ENCODE measurements around the gene AMBP. TPM values are rescaled to one million over a fixed set of nuclear protein-coding genes. Genes with fewer than 3 reads are reported as not detected.
A peak's percentile ranks its signal among the peaks of the same experiment; 100 is the strongest.

The AMBP gene
- total and polyA plus RNA-seq, 4 donors = 0.47 to 3.7 (median 1.6) TPM

DNA sequence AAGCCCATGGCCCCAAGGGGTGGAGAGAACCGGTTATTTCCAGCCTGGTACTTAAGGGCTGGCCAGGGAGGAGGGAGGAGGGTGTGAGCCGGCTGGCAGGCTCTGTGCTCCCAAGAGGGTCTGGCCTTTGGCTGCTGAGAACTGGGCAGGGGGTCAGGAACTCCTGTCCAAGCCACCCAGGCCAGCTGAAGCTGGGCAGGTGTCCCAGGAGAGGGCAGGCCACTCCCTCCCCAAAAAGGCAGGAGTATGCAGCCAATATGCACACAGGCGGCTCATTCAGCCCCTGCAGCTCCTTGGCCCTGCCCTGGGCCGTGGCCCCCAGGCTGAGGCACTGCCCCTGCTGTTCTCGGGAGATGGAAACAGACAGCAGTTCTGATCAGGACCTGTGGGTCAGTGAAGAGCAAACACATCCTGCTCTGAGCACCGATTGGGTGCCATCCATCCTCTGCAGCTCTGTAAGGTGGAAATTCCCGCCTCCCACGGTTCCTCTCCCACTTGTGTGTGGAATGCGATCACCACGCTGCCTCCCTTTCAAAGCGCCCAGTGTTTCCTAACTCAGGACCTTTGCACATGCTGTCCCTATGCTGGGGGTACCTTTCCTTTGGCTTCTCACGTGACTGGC, 38.1 kb upstream of the AMBP start:
- TF ChIP-seq, protein P1, sequence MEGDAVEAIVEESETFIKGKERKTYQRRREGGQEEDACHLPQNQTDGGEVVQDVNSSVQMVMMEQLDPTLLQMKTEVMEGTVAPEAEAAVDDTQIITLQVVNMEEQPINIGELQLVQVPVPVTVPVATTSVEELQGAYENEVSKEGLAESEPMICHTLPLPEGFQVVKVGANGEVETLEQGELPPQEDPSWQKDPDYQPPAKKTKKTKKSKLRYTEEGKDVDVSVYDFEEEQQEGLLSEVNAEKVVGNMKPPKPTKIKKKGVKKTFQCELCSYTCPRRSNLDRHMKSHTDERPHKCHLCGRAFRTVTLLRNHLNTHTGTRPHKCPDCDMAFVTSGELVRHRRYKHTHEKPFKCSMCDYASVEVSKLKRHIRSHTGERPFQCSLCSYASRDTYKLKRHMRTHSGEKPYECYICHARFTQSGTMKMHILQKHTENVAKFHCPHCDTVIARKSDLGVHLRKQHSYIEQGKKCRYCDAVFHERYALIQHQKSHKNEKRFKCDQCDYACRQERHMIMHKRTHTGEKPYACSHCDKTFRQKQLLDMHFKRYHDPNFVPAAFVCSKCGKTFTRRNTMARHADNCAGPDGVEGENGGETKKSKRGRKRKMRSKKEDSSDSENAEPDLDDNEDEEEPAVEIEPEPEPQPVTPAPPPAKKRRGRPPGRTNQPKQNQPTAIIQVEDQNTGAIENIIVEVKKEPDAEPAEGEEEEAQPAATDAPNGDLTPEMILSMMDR (IDR thresholded peaks at IDR 0.05; ENCODE audit: control extremely low read depth, extremely low read depth) = no peak
- Histone ChIP-seq H3K4me1 (ENCODE audit: control insufficient read depth in 5 of 5, insufficient read depth in 5 of 5, low read length in 5 of 5) (peaks cover 0 to 34% (median 16%) of the 10 kb centered on the region in 5 donors), H3K9me3 (ENCODE audit: control insufficient read depth in 4 of 4, insufficient read depth in 3 of 4, low read length in 3 of 4) (no peaks in the 10 kb centered on the region), H3K27ac (ENCODE audit: low read depth in 1 of 2, low read length in 1 of 2) (no peak overlapping the region), H3K27me3 (ENCODE audit: control insufficient read depth in 3 of 3, insufficient read depth in 3 of 3, low read length in 2 of 3) (no peaks in the 10 kb centered on the region), H3K4me3 (no peak overlapping the region), H3K9ac (ENCODE audit: insufficient read depth in 1 of 2, low read length in 2 of 2) (no peak overlapping the region), H3K36me3 (ENCODE audit: control insufficient read depth in 4 of 4, insufficient read depth in 4 of 4, low read length in 4 of 4) (no peaks in the 10 kb centered on the region)
- 58 to 77% methylated on average over 12 of the region's 12 CpGs for WGBS, 2 donors
- DNase-seq (peak in 2 of 3 donors; percentile 30 to 58), ATAC-seq (ENCODE audit: insufficient read depth, low FRiP score) (no peak)

DNA sequence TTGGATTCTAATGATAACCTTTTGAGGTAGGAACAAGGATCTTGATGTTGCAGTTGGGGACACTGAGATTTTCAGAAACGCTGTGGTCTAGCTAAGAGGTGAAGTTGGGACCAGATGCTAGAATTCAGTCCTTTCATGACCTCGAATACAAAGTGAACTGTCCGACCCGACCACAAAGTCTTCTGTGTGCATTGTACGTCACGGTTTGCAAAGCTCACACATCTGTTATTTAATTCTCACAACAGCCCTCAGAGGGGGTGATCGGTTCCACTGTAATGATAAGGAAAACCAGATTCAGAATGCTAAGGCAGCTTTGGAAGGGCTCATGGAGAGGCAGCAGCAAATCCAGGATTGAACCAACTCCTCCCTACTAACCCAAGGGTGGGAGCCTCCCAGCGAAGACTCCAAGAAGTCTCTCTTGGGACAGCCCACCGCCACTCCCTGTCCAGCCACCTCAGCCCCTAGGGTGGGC, 37.6 kb upstream of the AMBP start:
- H3K4me1 ChIP-seq (ENCODE audit: control insufficient read depth in 5 of 5, insufficient read depth in 5 of 5, low read length in 5 of 5) = peaks cover 0 to 33% (median 11%) of the 10 kb centered on the region in 5 donors
- TF ChIP-seq, protein P1 (IDR thresholded peaks at IDR 0.05; ENCODE audit: control extremely low read depth, extremely low read depth) = no peak
- H3K36me3 ChIP-seq (ENCODE audit: control insufficient read depth in 4 of 4, insufficient read depth in 4 of 4, low read length in 4 of 4) = no peaks in the 10 kb centered on the region
- no peak for ATAC-seq (ENCODE audit: insufficient read depth, low FRiP score)
- H3K9me3 ChIP-seq (ENCODE audit: control insufficient read depth in 4 of 4, insufficient read depth in 3 of 4, low read length in 3 of 4) = no peaks in the 10 kb centered on the region
- no peak overlapping the region for H3K4me3 ChIP-seq
- no peaks in the 10 kb centered on the region for H3K27me3 ChIP-seq (ENCODE audit: control insufficient read depth in 3 of 3, insufficient read depth in 3 of 3, low read length in 2 of 3)
- no peak for DNase-seq
- 83 to 89% methylated on average over 9 of the region's 9 CpGs for WGBS, 2 donors
- no peak overlapping the region for H3K9ac ChIP-seq (ENCODE audit: insufficient read depth in 1 of 2, low read length in 2 of 2)
- no peak overlapping the region for H3K27ac ChIP-seq (ENCODE audit: low read depth in 1 of 2, low read length in 1 of 2)

DNA sequence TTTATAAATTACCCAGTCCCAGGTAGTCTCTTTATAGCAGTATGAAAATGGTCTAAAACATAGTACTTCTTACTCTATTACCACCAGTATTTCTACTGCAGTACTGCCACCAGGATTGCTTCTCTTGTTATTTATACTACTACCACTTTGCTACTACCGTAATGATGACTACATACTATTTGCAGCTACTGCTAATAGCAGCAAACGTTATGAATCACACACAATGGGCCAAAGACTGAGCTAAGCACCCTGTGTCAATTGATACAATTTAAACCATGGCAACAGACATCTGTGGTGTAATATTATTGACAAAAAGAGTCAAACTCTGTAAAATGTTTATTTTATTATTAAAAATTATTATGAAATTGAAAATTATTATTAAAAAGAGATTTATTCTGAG, 36.3 kb upstream of the AMBP start:
- H3K27ac ChIP-seq (ENCODE audit: low read depth in 1 of 2, low read length in 1 of 2) = no peak overlapping the region
- H3K36me3 ChIP-seq (ENCODE audit: control insufficient read depth in 4 of 4, insufficient read depth in 4 of 4, low read length in 4 of 4) = no peaks in the 10 kb centered on the region
- 50 to 63% methylated on average over 2 of the region's 2 CpGs for WGBS, 2 donors
- ATAC-seq (ENCODE audit: insufficient read depth, low FRiP score) (no peak), DNase-seq (no peak)
- H3K9me3 ChIP-seq (ENCODE audit: control insufficient read depth in 4 of 4, insufficient read depth in 3 of 4, low read length in 3 of 4) = no peaks in the 10 kb centered on the region
- TF ChIP-seq, protein P1 (IDR thresholded peaks at IDR 0.05; ENCODE audit: control extremely low read depth, extremely low read depth) = no peak
- H3K4me1 ChIP-seq (ENCODE audit: control insufficient read depth in 5 of 5, insufficient read depth in 5 of 5, low read length in 5 of 5) = peaks cover 0 to 25% (median 5%) of the 10 kb centered on the region in 5 donors
- no peak overlapping the region for H3K4me3 ChIP-seq
- H3K27me3 ChIP-seq (ENCODE audit: control insufficient read depth in 3 of 3, insufficient read depth in 3 of 3, low read length in 2 of 3) = no peaks in the 10 kb centered on the region
- H3K9ac ChIP-seq (ENCODE audit: insufficient read depth in 1 of 2, low read length in 2 of 2) = no peak overlapping the region
